GM19328 (cell line): ENCODE data around the gene SLBP.
"Not testable (repeated sequence)": the region's sequence is repeated elsewhere in the genome, so short reads cannot be mapped to it uniquely, and the experiment has no call there.

Experiments used
- ATAC-seq: cut with Tn5 transposase; IDR thresholded peaks from one replicate; pipeline ENCODE4 v1.9.1; 2021; ENCODE audit warnings: mild to moderate bottlenecking, moderate library complexity; ENCODE audit not compliant: unreplicated experiment

The SLBP gene

DNA sequence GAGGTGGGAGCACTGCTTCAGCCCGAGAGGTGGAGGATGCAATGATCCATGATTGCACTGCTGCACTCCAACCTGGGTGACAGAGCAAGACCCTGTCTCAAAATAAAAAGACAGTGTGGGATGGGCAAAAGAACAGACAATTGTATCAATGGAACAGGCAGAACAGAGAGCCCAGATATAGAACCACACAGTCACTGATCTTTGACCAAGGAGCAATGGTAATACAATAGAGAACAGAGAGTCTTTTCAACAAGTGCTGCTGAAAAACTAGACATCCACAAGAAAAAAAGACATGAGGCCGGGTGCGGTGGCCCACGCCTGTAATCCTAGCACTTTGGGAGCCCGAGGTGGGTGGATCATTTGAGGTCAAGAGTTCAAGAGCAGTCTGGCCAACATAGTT lies 33.9 kb downstream of the SLBP start:
- no peak for ATAC-seq

DNA sequence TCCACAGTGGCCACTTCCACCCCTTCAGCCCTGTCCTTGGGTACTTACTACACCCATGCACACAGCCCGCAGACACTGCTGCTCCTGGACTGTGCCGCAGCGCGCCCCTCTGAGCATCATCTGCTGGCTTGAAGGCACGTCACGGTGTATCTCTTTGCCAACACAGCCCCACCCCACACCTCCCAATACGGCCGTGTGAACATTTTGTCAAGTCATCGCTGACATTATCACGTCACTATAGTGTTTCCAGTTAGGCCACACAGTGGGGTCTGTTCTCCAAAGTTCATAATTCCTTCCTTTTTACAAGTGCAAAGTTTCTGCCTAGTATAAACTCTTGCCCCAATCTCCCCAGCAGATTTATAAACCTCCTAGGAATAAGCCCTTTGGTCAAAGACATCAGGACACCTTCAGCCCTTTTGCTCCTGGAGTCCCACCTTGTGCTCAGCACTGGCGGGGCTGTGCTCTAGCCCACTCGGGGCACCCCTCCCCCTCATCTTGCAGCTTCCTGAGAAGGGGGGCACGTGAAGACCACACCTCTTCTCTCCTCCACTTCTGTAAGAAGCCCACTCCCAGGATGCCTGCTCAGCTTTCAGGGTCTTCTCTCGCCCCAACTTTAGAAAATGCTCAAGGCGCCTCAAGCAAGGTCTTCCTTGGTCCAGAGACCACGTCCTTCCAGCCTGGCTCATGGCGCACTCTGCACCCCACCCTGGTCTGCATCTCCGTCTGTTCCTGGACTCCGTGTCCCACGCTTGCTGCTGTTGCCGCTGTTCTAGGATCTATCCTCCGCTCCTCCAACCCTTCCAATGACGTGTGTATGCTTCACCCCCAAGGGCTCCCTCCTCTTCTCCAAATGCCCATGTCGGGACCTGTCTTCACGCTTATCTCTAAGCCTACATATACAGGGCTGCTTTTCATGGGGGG lies 35.3 kb downstream of the SLBP start:
- ATAC-seq = no peak

DNA sequence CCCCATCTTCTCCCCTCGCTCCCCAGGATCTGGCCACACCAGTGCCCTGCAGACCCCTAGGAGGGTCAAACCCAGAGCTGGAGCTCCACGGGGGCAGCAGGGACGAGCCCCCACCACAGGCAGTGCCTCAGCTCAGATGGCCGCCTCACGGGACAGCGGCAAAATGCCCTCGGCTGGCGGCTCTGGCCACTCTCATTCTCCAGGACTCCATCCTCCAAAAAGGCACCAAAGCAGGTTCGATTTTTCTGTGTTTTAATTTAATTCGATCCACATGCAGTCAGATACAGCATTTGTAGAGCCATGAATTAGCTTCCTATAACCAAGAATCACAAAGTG lies 36.3 kb downstream of the SLBP start:
- ATAC-seq = no peak

DNA sequence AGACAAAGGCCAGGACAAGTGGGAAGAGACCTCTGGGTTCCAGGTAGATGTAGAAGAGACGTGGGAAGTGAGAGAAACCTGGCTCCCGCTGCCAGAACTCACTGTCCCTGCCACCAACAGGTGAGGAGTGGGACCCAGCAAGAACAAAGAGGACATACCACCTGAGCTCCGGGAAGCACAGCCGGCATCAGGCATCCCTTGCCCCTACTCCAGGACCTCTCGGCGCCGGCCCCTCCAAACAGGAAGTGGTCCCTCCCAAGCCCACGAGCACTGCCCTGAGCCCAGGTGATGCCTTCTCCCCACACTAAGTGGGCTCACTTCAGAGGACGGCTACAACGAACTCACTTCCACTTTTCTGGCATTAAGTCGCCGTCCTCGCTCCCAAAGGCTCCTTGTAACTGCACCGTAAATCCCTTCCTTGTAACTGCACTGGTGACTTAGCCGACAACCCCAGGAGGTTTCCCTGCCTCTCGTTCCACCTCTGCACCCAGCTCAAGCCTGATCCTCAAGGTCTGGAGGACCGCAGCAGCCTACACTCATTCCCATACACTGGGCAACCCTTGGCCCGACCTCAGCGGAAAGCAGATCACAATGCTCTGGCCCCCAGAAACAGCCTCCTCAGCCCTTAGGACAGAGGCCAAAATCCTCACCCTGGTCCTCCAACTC lies 36.9 kb downstream of the SLBP start:
- no peak for ATAC-seq

DNA sequence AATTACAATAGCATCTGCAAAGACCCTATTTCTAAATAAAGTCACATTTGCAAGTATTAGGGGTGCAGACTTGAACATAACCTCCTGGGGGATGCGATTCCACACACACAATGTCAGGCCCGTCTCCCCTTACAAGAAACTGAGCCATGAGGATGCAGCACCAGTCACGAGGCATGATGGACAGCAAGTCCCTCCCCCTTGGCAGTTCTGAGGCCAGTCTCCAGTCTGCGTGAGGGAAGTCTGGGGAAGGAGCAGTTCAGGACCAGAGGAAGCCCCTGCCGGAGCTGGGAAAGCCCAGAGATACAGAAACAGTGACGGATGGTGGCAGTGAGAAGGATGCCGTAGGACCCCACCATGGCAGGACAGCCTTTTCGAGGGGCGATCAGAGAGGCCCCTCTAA lies 37.4 kb downstream of the SLBP start:
- no peak for ATAC-seq

DNA sequence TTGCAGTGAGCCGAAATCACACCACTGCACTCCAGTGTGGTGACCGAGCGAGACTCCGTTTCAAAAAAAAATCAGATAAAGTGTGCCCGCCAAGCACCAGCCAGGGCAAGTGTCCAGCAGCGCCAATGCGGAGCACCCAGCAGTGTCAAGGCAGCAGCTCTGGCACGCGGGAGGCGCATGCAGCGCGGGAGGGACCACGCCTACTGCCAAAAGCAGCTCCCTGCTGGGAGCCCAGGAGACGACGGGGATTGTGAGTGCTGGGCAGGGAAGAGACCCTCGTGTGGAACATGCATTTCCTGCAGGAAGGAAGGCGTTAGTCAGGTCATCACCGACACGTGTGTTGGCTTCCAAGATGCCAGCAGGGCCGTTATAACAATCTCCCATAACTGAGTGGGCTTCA lies 38.4 kb downstream of the SLBP start:
- ATAC-seq = no peak

DNA sequence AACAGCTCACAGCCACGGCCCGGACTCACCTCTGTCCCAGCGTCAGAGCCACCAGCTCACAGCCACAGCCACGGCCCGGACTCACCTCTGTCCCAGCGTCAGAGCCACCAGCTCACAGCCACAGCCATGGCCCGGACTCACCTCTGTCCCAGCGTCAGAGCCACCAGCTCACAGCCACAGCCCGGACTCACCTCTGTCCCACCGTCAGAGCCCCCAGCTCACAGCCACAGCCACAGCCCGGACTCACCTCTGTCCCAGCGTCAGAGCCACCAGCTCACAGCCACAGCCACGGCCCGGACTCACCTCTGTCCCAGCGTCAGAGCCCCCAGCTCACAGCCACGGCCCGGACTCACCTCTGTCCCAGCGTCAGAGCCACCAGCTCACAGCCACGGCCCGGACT lies 41.1 kb downstream of the SLBP start:
- ATAC-seq = not testable (repeated sequence)

DNA sequence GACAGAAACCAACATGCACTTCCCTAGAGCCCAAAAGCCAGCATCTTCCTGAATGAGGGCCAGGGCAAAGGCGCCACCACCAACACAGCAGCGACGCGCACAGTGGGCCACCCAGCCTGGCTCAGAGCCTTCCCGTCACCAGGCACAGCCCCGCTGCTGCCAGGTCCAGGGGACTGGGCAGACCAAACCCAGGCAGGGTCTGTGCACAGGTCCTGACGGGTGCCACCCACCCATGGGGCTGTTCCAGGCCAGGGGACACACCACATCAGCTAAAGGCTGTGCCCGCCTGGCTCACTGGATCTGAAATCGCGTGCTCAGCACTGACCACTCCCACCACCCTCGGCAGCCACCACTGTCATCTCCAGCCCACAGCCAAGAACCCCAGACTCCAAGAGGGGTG lies 41.8 kb downstream of the SLBP start:
- ATAC-seq = no peak

DNA sequence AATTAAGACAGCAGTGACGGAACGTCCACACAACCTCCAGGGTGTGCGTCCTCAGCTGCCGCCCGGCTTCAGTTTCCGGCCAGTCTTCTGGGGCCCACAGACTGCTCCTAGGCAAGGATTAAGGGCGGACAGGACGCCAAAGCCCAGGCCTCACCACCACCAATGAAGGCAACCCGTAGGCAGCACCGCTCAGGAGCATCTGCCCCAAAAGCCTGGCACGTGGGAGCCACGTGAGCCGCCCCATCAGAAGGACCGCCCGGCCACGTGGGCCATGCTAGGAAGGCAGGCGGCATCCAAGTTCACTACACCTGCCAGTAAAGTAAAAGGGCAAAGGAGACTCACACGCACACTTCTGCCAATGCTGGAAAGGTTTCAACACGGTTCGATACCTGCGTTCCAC lies 42.3 kb downstream of the SLBP start:
- no peak for ATAC-seq

DNA sequence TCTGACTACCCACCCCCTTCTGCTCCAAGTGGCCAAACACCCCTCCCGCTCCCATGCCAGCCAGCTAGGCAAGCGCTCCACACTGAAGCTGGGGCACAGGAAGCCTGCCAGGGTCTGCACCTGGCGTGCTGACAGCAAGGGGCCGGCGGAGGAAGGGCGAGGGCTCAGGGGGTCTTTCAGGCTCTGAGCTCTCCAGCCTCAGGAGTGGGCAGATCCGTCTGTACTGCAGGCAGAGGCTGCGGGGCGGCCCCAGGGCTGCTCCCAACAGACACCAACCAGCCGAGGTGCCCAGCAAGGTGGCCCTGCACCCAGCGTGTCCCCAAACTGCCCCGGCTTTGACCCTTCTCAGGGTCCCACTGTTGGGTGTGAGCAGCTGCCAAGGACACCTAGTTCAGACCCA lies 42.8 kb downstream of the SLBP start:
- no peak for ATAC-seq

DNA sequence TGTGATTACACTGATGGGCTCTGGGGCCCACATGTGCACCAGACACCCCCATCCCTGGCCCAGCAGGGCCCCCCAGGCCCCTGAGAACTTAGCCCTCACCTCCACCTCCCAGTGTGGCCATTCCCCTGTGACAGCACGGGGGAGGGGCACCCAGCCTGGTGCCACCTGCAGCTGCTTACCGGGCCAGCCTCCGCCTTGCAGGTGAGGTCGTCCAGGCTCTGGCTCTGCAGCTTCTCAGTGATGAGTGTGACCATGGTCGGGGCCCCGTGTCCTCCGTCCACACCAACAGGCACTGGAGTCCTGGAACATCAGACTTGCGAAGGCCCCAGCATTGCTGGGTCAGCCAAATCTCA lies 43.7 kb downstream of the SLBP start:
- ATAC-seq = no peak

DNA sequence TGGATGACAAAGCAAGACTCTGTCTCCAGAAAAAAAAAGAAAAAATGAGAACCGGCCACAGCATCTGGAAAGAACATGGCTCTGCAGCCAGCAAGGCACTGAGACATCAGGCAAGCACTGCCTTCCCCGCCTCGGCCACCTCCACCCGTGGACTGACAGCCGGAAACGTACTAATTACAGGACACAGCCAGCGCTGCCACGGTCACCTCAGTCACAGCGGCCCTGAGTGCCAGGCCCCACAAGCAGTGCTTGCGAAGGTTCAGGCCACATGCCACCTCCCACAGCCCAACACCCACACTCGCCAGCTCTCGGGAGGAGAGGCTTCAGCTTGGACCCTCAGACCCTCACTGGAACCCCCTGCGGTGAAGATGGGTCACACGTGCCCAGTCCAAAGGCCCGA lies 44.8 kb downstream of the SLBP start:
- no peak for ATAC-seq

DNA sequence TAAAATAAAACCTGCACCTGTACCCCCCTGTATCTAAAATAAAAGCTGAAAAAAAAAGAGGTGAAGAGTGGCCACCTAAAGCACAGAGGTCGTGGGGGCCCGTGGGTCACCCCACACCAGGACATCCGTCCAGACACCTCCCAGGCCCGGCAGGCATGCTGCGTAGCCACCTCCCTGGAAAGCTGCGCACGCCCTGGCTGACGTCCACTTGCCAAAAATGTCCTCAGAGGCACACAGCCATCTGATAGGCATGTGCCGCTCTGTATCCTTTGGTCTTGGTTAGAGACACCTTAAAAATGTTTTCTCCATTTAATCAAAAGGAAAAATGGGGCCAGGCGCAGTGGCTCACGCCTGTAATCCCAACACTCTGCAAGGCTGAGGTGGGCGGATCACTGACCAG lies 45.7 kb downstream of the SLBP start:
- ATAC-seq = no peak

DNA sequence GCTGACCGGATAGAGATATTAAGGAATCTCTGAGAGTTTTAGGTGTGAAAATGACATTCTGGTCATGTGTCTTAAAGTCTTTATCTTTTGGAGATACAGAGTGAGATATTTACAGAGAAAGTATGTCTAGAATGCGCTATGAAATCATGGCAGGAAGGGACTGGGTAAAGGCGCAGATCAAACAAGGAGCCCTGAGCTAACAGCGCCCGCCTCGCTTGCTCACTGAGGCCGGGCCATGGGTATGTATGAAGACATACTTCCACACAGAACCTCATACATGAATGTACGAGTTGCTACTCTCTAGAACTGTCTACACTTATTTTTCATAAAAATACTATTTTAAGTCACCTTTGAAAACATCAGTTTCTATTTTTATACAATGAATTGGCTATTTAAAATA lies 48.0 kb downstream of the SLBP start:
- ATAC-seq = no peak

DNA sequence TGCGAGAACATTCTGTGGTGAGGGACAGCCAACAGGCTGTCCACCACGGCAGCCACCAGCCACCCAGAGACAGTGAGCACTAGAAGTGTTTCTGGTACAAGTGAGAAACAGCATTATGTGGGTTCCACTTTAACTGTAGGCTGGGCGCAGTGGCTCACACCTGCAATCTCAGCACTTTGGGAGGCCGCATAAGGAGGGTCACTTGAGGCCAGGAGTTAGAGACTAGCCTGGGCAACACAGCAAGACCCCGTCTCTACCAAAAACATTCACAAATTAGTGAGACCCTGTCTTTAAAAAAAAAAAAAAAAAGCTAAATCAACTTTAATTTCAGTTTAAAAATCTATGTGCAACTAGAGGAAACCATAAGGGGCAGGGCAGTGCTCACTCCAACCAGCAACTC lies 48.6 kb downstream of the SLBP start:
- no peak for ATAC-seq

DNA sequence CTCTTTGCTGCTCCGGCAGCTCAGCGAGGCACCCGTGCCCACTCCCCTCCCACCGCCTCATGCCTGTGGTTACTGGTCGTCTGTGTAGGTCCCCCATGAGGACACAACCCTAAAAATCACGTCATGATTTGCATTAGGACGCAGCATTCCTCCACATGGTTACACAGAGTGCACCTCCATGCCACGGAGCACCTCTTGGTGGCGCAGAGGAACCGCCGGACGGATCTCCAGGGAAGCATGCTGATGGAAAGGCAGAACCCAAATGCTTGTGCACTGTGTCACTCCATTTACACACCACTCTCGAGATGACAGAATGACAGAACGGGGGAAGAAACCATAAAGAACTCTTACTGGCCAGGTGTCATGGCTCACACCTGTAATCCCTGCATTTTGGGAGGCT lies 50.4 kb downstream of the SLBP start:
- no peak for ATAC-seq

DNA sequence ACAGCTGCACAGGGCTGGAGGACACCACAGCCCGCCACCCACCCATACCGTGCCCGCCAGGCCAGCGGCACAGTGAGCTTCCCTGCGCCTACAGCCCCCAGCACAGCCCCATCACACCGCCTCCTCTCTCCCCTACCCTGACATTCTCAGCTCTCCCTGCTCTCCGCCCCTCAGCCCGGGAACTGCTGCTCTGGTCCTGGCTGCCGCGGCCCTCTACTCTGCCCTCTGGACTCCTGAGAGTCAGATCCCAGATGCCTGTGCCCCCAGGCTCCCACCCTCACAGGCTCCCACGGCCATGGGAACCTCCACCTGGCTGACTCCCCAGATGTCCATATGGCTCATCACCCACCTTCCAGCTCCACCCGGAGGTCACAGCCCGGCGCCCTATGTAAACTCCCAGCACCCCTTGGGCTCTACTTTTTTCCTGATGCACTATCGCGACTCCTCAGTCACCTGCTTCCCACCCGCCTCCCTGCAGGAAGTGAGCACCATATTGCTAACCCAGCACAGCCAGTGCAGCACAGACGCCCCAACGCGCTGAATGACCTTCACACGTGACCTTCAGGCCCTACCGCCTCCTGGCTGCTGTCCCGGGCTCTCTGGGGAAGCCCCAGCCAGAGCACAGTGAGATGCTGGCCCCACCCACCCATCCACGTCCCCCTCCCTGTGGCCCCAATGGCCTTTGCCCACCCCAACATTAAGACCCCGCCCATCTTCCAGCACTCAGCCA lies 51.0 kb downstream of the SLBP start:
- no peak for ATAC-seq

DNA sequence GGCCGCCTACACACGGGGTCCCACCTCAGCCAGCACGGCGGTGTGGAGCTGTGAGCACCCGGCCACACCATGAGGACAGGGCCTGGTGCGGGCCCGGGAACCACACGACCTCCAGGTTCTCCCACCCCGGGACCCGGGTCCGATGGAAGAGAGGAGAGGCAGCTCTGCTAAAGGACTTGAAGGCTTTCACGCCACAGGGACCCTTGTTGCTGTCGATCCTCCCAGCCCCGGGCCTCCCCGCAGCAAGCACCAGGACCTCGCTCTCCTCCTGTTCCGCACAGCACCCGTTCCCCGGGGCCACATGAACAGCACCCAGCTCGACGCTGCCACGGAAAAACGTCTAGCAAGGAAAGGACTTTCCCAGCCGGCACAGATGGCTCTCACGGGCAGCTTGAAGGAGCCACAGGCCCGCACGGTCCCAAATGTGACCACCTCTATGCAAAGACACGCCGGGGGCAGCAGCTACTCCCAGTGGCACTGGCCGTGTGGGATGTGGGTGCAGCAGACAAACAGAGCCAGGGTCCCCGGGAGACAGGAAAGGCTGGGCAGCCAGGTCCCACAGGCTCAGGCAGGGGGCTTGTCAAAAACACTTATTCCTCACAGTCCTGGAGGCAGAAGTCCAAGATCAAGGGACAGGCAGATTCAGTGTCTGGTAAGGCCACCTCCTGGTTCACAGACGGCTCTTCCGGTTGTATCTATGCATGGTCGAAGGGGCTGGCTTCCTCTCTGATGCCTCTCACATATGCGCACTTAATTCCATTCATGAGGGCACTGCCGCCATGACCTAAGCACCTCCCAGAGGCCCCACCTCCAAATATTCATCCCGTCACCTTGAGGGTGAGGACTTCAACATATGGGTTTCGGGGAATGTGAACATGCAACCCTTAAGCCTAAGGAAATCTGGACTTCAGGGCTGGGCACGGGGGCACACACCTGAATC lies 52.7 kb downstream of the SLBP start:
- ATAC-seq = no peak

DNA sequence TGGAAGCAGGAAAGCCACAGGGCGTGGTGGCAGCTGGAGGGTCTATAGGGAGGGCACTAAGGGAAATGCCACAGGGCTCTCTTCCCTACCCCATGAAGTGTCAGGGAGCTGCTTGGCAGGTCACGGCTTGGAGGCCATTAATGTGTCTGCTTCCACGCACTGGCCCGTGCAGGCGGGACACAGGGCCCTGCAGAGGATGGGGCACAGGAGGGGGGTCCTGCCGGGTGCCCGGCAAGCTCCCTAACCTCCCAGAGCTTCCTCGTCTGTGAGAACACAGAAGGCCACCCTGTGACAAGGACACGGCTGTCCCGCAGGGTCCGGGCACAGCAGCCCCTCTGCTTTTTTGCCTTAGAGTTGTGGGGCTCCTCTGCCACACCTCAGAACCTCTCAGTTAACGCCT lies 53.5 kb downstream of the SLBP start:
- ATAC-seq = no peak

DNA sequence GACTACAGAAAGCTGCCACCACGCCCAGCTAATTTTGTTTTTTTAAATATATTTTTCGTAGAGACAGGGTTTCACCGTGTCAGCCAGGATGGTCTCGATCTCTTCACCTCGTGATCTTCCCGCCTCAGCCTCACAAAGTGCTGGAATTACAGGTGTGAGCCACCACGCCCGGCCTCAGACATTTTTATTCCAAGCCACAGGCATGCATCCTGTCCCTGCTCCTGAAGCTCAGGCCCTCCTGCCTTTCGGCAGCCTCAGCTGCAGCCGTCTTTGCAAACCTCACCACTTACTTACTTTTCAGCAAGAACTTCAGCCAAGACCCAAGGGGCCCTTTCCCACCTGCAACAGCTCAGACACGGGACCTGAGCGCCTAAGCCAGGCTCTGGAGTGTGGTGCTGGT lies 54.0 kb downstream of the SLBP start:
- no peak for ATAC-seq

DNA sequence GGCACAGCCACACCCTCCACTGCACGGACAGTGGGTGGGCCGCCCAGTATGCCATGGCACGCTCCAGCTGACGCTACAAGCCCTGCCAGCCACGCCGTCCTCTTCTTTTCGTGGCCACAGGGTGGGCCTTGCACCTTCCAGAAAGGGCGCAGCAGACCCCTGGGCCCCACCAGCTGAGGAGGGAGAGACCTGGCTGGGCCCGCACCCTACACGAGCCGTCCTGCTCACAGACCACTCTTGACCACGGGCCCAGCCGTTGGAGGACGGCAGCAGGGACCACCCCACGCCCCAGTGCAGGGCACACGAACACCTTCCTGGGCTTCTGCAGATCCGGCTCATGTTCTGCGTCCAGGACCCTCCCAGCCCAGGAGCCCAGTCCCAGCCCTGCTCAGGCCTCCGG lies 55.1 kb downstream of the SLBP start:
- ATAC-seq = no peak
